Measurements from ENCODE around the gene PLAU. TPM values are rescaled to one million over a fixed set of nuclear protein-coding genes. Genes with fewer than 3 reads are reported as not detected.

PLAU gene
- total RNA-seq, 4 donors from 2014 or later = 6.4 to 11.2 (median 9.9) TPM

GRCh38 chr10:73877533-73878160 lies 33.3 kb upstream of the PLAU start:
- no peak for TF ChIP-seq CTCF (IDR thresholded peaks at IDR 0.05; ENCODE audit: low read depth)

- no peak for TF ChIP-seq CTCF (IDR thresholded peaks at IDR 0.05; ENCODE audit: low read depth)
These were observed 32.6 kb upstream of the PLAU start for GRCh38 chr10:73878365-73878764.

- TF ChIP-seq CTCF (IDR thresholded peaks at IDR 0.05; ENCODE audit: low read depth) = no peak
These were observed 31.4 kb upstream of the PLAU start for GRCh38 chr10:73879296-73880173.

- TF ChIP-seq CTCF (IDR thresholded peaks at IDR 0.05; ENCODE audit: low read depth) = no peak
These were observed 29.6 kb upstream of the PLAU start for GRCh38 chr10:73881221-73881919.

GRCh38 chr10:73884017-73884416 lies 26.9 kb upstream of the PLAU start:
- no peak for TF ChIP-seq CTCF (IDR thresholded peaks at IDR 0.05; ENCODE audit: low read depth)

GRCh38 chr10:73886085-73886529 lies 24.8 kb upstream of the PLAU start:
- no peak for TF ChIP-seq CTCF (IDR thresholded peaks at IDR 0.05; ENCODE audit: low read depth)

All from subcutaneous adipose tissue (tissue), 4 donors.